ENCODE data around the gene PRLHR.

PRLHR gene

DNA sequence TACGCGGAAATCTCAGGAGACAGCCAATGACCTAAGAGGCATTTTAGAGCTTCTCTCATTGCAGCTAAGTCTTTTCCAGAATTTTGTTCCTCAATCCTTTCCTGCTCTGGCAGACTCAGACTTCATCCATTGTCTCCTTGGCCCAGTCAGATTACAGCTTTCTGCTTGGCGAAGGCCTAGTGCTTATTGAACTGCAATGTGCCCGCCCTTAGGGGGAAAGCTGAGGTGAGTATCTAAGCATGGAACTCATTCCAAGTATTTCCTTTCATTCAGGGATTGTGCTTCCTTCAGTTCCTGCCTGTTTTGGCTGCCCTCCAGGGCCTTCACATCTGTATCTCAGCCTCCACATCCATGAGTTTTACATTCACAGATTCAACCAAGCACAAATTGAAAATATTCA, 37.5 kb downstream of the PRLHR start:
- DNase-seq: no peak

DNA sequence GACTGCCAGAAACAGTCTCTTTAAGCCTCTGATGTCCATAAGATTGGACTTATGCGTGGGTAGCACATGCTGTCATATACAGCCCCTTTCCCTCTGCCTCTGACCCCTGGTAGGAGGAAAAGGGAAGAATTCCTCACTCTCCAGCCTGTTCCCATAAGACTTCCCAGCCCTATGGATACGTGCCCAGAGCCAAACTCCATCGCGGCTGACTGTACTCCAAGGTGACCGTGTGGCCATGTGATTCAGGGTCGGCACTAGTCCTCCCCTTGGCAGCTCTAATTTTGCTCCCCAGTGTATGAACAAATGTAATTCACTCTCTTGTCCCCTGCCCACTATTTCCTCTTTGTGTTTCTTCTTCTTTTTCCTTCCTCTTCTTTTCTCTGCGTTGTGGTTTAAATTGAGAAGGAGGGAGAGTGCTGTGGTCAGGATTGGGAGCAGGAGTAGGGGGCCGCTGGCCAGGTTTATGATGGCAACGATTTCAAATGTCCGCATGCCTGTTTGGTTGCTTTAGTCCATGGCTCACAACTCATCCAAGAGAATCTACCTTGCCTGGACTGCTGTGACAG, 43.8 kb downstream of the PRLHR start:
- DNase-seq: no peak

DNA sequence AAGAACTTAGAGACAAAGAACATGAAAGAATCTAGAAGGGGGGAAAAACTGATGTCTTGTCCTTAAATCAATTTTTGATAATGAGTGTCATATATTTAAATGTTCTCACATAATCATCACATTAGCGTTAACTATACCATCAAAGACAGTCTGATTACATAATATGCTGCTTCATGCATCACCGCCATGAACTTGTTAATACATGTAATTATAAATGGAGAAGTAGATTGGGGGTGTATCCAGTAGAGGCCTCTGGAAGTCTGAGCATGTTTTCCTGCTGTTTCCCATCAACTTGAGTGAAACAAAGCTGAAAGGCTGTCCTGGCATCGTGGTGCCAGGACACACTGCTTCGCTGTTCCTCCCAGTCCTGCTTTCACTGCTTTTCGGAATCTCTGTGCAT, 48.2 kb downstream of the PRLHR start:
- no peak for DNase-seq

DNA sequence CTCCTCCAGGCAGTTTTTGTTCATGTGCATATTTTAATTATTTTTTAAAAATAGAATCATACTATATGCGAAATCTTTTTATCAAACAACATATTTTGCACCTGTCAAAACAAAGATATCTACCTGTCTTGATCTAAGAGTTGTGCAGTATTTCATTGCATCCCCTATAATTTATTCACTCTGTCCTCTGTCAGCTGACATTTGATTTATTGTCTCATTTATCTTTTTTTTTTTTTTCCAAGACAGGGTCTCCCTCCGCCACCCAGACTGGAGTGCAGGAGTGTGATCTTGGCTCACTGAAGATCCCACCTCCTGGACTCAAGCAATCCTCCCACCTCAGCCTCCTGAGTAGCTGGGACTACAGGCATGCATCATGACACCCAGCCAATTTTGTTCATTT, 49.0 kb downstream of the PRLHR start:
- no peak for DNase-seq

DNA sequence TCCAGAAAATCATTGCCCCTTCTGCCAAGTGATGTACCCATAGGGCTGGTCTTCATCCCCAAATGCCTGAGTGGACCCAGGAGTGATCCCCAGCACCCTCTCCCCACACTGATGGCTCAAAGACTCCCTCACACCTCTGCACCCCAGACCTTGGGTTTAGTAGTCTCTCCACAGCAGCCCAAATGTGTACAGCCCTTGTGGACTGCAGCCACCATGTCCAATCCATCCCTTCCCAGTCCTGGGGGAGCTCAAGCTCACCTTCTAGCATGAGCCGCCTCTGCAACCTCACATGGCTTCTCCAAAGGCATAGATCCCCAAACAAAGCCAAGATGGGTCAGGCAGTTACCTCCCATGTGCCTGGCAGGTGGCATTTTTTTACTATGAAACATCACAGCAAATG, 50.1 kb downstream of the PRLHR start:
- DNase-seq: no peak

DNA sequence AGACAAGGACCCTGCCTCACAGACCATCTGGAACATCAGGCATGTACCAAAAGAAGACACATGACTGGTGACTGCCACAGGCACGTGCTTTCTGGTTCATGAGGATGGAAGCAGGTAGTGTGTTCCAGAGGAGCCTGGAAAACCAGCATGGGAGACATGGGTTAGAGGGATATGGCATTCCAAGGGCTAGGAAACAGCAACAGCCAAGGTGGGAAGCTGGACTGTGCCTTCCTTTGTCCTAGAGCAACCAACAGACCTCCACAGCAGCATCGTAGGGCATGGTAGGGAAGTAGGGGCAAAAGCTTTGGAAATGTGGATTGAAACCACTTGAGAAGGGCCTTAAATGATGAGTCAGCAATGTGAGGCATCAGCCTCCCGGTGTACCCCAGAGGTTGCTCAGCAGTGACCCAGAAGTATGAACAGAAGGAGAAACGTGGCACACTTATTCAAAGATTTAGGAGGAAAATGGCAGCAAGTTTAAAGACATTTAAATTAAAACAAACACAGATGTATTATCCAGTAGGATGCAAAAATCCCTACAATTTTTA, 51.0 kb downstream of the PRLHR start:
- no peak for DNase-seq

DNA sequence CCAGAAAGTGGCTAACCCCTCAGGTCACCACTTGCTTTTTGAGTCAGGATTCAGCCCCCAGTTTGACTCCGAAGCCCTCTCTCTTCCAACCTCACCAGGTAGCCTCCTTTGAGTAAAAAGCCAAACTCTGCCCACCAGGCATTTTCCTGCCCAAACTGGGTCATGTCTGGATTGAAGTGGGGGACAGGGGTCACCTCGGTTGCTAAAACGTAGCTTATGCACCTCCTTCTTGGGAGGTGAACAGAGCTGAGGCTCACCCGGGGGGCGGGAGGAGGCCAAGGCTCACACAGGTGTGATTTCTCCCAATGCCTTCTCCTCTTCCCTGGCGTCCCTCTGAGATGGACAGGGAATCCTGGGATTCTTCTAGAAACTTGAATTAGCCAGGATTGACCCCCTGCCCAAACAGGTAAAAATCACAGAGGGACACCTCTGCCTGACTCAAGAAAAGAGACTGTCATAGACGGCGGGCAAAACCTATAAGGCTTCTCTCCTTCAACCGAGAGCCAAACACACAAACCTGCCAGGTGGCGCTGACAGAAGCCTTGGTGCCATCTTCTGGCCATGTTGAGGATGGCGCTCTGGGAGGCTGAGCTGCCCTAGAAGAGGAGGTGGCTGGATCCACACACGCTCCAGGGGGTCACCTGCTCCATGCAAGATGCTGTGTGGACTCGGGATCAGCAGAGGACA, 51.6 kb downstream of the PRLHR start:
- peak; percentile 52 for DNase-seq

DNA sequence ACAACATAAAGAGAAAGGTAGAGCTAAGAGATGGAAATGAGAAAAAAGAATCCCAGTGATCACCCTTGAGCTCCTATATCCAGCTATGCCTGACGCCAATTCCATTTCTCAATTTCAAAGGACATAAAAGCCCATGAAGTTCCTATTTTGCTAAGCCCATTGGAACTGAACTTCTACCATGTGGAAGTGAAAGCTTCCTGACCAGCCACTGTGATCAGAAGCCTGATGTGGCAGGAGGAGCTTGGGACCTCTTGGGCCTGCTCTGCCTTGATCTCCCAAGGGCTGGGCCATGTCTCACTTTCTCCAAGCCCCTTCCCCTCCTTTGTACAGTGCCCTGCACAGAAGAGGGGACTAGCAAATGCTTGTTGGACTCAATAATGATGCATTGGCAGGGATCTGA, 52.7 kb downstream of the PRLHR start:
- no peak for DNase-seq

DNA sequence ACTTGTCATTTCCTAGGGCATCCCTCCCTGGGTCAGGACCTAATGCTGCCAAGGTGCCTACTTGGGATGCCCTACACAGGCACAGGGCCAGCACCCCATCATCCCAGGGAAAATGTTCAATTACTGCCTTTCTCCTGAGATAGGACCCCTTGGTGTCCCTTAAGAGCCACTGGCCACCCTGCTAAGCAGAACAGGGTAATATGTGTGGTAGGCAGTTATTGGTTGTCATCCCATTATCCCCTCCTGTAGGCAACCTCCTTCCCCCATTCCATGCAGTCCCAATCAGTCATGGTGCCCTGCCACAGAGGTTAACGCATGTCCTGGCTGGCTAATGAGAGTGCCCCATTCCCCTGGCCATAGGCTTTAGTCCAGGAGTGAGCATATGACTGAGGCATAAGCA, 53.2 kb downstream of the PRLHR start:
- DNase-seq: no peak

DNA sequence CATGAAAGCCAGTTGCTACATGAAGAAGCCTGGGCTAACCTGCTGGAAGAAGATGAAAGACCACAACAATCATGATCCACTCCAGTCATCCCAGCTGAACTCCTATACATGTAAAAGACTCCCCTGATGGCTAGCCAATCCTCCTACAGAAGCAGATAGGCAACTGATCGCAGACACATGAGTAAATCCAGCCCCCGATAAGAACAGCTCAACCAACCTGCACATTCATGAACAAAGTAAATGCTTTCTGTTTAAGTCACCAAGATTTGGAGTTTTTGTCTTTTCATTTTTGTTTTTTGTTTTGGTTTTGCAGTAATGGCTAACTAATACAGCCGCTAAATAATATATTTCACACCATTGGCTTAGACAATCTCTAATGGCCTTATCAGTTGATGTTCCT, 53.7 kb downstream of the PRLHR start:
- DNase-seq: no peak

Data from NCI-H2171 treated with DMSO at 0.1 percent for 48 hours (cell line).